ENCODE data around the gene ZMAT3. TPM values are rescaled to one million over a fixed set of nuclear protein-coding genes. Genes with fewer than 3 reads are reported as not detected.

Gene ZMAT3
- polyA plus RNA-seq, 1 experiment: 41.4 TPM

GRCh38 chr3:178971614-178972013, 100.0 kb downstream of the ZMAT3 start:
- no peak overlapping the region for H3K4me3 ChIP-seq (ENCODE audit: low read depth, low read length)
- no peak for TF ChIP-seq CTCF (IDR thresholded peaks at IDR 0.05; ENCODE audit: insufficient read depth, low read depth, low read length)
- no peak for DNase-seq (ENCODE audit: low read depth)
- H3K36me3 ChIP-seq (ENCODE audit: control insufficient read depth, insufficient read depth, low read length): no peaks in the 10 kb centered on the region
- ChIA-PET POLR2A (no interaction called here), CTCF (no interaction called here)
- no peaks in the 10 kb centered on the region for H3K27me3 ChIP-seq (ENCODE audit: control insufficient read depth, insufficient read depth, low read length)

- ChIA-PET POLR2A (no interaction called here), CTCF (no interaction called here)
- no peak for TF ChIP-seq CTCF (IDR thresholded peaks at IDR 0.05; ENCODE audit: insufficient read depth, low read depth, low read length)
- H3K36me3 ChIP-seq (ENCODE audit: control insufficient read depth, insufficient read depth, low read length): no peaks in the 10 kb centered on the region
- DNase-seq (ENCODE audit: low read depth): no peak
- no peaks in the 10 kb centered on the region for H3K27me3 ChIP-seq (ENCODE audit: control insufficient read depth, insufficient read depth, low read length)
- no peak overlapping the region for H3K4me3 ChIP-seq (ENCODE audit: low read depth, low read length)
Observed at GRCh38 chr3:178969004-178969700, 102.5 kb downstream of the ZMAT3 start.

Small RNA genes lying within 50 kb of the gene (small RNA-seq; reads per million reads assigned to genes)
- gene RF00019 (ENCODE audit: insufficient read length, low read depth, low replicate concordance): not detected

Other genes starting within 250 kb of the ZMAT3 start
- gene PIK3CA, start 76.5 kb upstream of the ZMAT3 start, polyA plus RNA-seq (2011; rRNA removed): 5.5 and 13.2 TPM in 2 replicates
- gene KCNMB3, start 179.3 kb upstream of the ZMAT3 start, polyA plus RNA-seq (2011; rRNA removed): 0.83 and 1.3 TPM in 2 replicates